Dermis microvascular lymphatic vessel endothelial cell (primary cell): ENCODE data around the gene FLYWCH1. TPM values are rescaled to one million over a fixed set of nuclear protein-coding genes. Genes with fewer than 3 reads are reported as not detected.
A peak's percentile ranks its signal among the peaks of the same experiment; 100 is the strongest.

Experiments
- DNase-seq, 2 donors: peaks; one replicate each; pipeline versions ENCODE4 v3.0.0 to v3.0.0-alpha.2; 2010; ENCODE audit warnings: low read depth in 2 of 2
- total RNA-seq: library from RNA; depleted of rRNA; stranded (reverse); fragments of >200 nt; gene quantifications from 2 replicates; pipeline ENCODE4 v1.2.1, GENCODE V29; 2014

FLYWCH1 gene
- total RNA-seq, 1 donor from 2014 or later: 19.0 TPM

DNA sequence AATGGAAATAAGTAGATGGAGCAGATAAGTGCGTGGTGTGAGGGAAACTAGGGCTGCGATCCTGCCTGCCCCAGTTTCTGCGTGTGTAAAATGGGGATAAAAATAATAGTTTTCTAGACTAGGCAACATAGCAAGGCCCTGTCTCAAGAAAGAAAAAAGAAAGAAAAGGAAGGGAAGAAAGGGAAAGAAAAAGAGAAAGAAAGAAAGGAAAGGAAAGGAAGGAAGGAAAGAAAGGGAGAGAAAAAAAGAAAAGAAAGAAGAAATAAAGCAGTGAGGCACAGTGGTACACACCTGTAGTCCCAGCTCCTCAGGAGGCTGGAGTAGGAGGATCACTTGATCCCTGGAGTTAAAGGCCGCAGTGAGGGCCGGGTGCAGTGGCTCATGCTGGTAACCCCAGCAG is 70.7 kb downstream of the FLYWCH1 start:
- no peak for DNase-seq

DNA sequence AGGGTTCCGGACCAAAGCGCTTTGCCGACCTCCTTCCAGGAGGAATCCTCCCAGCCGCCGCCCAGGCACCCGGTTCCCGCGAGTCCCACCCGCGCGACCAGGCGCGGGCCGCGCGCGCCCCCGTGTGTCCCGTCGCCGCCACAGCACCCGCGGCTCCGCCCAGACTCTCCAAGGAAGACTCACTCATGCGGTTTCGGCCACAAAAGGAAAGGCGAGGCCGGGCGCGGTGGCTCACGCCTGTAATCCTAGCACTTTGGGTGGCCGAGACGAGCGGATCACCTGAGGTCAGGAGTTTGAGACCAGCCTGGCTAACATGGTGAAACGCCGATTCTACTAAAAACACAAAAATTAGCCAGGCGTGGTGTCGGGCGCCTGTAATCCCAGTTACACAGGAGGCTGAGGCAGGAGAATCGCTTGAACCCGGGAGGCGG is 72.0 kb downstream of the FLYWCH1 start:
- peak; percentile 11 to 62 for DNase-seq

DNA sequence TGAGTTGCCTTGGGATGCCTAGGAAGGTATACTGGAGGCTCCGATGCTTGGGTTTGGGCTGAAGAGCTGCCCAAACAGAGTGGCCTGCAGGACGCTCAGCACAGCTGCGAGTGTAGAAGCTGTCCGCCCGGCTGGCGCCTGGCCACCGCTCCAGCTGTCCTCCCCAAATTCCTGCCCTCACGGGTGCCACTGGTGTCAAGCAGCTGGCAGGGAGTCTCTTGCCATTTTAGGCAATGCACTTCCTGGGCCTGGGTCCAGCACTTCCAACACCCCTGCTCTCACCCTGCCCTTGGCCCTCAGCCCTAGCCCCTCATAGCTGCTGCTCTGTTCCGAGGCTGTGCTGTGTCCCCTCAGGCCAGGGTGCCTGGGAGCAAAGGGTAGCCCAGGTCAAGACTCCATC is 73.7 kb downstream of the FLYWCH1 start:
- no peak for DNase-seq

DNA sequence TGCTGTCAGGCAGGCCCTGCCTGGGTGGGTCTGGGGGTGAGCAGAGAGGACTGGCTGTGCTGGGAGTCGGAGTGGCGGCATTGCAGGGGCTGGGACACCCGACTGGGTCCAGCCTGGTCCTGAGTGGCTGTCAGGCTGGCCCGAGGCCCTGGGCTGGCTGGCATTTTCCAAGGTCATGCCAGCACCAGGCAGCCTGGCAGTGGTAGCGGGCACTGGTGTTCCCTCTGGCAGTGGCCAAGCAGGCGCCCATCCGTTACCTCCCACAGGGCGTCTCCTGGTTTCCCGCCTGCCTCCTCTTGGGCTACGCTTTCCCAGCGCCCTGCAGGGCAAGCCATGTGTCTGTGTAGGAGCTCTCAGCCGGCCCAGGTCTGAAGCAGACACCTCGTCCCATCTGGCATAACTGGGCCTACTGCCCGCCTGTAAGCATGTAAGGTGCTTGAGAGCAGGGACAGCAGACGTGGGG is 74.2 kb downstream of the FLYWCH1 start:
- no peak for DNase-seq

DNA sequence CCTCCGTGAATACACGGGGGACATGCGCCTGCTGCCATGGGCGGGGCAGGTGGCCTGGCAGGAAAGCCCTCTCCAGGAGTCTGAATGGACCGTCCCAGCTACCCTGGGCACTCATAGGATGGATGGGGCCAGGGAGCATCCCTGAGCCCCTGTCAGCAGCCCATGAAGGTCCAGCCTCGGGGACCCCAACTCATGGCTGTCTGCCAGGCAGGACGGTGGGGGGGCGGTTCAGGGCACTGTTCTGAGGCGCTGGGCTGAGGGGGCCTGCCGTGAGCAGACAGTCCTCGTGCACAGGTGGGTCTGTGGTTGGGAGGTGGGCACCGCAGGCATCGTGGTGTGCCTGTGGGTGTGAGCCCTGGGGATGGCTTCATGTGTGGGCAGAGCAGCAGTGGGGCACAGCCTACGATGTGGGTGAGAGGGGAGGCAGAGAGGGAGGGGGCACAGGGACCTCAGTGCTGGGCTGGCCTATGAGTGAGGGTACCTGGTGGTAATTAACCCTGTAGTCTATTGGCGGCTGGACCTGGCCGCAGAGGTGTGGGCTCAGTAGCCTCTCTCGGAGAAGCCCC is 75.0 kb downstream of the FLYWCH1 start:
- DNase-seq: no peak

DNA sequence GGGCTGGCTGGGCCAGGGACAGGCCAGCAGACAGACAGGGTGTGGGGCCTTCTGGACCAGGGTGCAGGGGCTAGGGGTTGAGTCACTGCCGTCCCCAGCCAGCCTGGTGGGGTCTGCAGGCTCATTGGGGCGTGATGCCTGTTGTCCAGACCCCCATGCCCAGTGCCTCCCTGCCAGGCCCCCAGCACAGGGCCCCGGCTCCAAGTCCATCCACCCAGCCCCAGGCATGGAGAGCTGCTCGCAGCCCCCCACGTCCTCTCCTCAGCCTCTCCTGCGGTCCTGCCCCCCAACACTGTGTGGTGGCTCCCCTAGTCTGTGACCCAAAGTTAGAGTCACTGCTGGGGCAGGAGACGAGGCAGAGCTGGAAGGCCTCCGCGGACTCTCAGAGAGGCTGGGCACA is 75.6 kb downstream of the FLYWCH1 start:
- DNase-seq: no peak

DNA sequence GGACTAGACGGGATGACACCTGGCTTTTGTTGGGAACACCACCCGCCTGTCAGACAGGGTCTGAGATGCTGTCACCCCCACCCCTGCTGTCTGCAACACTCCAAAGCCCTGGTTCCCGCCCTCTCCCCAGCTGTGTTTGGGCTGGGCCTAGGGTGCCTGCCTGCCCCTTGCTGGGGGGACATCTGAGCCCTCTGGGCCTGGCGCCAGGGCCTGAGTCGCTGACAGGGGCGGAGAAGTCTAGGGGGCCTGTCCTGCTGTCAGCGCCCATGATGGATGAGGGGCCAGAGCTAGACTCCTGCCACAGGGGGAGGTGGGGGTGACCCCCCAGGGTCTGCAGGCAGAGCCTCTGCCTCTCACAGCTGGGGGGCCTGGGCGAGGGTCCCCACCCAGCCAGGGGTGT is 76.1 kb downstream of the FLYWCH1 start:
- DNase-seq: no peak

DNA sequence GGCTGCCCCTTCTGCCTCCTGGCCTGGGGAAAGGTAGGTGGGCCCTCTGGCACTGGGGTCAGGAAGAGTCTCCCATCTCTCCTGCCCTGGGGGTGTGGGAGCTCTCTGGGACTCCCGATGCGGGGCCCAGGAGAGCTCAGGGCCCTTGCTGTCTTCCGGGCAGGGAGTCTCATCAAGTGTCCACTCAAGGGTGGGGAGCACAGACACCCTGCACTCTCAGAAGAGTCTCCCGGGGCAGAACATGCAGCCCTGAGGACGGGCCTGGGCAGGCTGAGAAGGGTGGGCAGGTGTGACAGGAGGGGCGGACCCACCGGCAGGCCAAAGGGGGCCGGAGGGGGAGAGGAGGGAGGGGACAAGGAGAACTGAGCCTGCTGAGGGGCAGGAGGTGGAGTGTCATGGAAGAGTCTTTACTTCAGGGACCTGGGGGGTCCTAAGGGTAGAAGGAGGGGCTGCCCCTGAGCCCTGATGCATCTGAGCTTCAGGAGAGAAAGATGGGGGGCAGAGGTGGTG is 76.9 kb downstream of the FLYWCH1 start:
- no peak for DNase-seq

DNA sequence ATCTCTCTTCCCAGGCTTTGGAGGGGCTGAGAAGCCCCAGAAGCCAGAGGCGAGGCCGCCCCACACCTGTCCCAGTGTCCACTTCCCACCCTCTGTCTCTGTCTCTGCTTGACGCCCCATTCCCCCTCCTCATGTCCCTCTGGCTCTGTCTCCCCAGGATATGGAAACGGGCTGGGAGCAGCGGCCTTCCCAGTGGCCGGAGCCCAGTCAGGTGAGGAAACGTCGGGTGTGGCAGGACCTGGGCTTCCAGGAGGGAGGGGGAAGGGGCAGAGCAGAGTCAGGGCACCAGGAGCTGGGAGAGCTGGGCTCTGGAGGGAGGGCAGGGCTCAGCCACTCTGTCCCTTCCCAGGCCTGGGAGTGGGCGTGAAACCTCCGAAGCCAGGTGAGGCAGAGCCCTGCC is 79.2 kb downstream of the FLYWCH1 start:
- no peak for DNase-seq

DNA sequence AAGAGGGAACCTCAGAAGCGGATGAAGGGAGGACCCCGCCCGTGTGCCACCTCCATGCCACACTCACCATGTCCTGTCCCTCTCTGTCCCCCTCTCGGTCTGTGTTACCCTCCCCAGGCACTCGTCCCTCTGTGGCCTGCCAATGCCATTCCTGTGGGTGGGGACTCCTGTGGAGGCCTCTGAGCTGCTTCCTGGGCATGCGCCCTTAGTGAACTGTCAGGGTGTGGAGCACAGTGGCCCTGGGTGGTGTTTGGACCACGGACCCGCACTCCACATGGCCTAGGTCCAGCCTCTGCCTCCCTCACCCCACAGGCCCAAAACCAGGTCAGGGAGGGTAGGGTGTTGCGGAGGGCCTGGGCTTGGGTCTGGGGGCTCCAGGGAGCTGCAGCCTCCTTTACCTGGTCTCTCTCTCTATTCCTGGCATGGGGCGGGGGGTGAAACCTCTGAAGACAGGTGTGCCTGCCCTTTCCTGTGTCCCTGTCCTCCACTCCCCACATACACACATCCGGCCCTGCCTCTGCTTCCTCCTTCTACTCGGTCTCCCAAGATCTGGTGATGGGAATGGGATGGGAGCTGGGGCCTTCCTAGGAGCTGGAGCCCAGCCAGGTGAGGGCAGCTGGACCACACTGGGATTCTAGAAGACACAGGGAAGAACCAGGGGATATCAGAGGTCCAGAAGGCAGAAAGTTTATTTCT is 80.0 kb downstream of the FLYWCH1 start:
- DNase-seq: no peak

DNA sequence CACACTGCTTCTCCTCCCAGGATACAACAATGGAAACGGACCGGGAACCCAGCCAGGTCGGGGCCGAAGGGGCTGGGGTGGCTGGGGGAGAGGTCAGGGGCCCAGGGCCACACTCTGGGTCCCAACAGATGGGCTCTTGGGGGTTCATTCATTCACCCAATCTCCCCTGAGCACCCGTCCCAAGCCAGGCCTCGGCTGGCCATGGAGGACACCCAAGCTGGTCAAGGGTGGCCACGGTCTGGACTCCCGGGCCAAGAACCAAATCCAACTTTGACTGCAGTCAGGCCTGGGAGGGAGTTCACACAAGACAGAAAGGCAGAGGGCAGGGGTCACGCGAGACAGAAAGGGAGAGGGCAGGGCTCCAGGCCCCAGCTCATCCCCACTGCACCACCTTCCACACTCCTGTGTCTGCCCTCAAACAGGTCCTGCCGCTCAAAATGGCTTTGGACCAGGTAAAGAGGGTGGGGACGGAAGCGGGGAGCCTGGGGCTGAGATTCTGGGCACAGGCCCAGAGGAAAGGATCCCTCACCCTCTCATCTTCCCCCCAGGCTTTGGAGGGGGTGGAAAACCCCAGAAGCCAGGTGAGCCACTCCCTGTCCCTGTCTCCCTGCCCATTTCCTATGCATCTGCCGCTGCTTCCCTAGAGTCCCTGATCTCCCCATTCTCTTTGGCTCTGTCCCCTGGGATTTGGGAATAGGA is 80.8 kb downstream of the FLYWCH1 start:
- no peak for DNase-seq

DNA sequence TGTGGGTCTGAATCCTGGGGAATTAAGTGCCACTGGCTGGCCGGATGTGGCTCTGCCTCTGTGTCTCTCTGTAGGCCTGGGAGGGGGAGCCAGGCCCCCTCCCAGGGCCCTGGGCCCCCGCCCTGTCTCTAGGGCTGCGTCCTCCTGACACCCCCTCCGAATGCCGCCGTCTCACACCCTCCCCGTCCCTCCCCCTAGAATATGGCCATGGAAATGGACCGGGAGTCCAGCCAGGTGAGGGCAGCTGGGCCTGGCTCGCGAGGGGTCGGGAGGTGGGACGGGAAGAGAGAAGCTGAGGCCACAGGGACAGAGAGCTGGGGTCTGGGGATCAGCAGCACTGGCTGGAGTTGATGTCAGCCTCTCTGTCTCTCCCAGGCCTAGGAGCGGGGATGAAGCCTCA is 84.6 kb downstream of the FLYWCH1 start:
- DNase-seq: no peak

DNA sequence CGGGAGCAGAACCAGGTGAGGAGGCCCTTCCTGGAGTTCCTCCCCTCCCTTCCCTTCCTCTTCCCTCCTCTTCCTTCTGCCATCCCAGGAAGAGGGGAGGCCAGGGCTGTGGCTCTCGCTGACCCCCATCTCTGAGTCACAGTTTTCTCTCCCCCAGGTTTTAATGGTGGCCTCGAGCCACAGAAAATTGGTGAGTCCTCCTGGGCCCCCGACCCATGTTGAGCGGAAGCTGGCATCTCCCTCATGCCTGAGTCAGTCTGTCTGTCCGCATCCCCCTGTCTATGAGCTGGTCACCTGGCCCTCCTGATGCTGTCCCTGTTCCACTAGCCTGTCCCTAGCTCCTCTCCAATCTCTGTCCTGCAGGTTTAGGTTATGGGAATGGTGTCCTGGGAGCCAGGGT is 88.2 kb downstream of the FLYWCH1 start:
- no peak for DNase-seq

DNA sequence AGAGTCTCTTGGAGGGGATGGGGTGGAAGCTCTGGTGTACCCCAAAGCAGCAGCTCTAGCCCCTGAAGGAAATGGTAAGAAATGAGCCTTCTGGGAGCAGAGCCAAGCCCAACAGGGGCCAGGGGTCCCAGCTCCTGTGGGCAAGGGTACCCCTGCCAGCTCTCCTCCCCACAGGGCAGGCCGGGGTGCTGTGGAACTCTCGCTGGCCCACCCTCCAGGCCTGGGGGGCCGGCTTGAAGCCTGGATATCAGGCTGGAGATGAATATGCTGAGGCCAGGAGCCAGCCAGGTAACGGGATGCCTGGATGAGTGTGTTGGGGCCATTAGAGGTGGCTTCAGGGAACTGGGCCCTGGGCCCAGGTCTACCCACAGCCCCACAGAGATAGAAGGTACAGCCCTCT is 88.8 kb downstream of the FLYWCH1 start:
- DNase-seq: no peak

Other genes starting within 250 kb of the FLYWCH1 start
- gene KCTD5, start 229.4 kb upstream of the FLYWCH1 start, total RNA-seq: 14.4 and 19.3 TPM in 2 replicates
- 0.13 and 0.25 TPM in 2 replicates for gene PRSS27, start 191.7 kb upstream of the FLYWCH1 start, total RNA-seq
- gene SRRM2, start 159.3 kb upstream of the FLYWCH1 start, total RNA-seq: 23.0 and 48.4 TPM in 2 replicates
- 224 and 321 TPM in 2 replicates for gene ELOB, start 134.7 kb upstream of the FLYWCH1 start, total RNA-seq
- gene PRSS33, start 124.4 kb upstream of the FLYWCH1 start, total RNA-seq: not detected in 2 replicates
- gene PRSS41, start 113.5 kb upstream of the FLYWCH1 start, total RNA-seq: not detected in 2 replicates
- gene PRSS21, start 94.7 kb upstream of the FLYWCH1 start, total RNA-seq: 0.89 and 1.8 TPM in 2 replicates
- 0.13 TPM in 1 of 2 replicates, not detected in the other for gene ZG16B, start 81.6 kb upstream of the FLYWCH1 start, total RNA-seq
- not detected in 2 replicates for gene PRSS22, start 53.8 kb upstream of the FLYWCH1 start, total RNA-seq
- 31.5 and 33.1 TPM in 2 replicates for gene FLYWCH2, start 28.7 kb upstream of the FLYWCH1 start, total RNA-seq
- not detected in 2 replicates for gene KREMEN2, start 52.3 kb downstream of the FLYWCH1 start, total RNA-seq
- 4.8 and 7.4 TPM in 2 replicates for gene PAQR4, start 57.4 kb downstream of the FLYWCH1 start, total RNA-seq
- 2.5 and 3.6 TPM in 2 replicates for gene PKMYT1, start 68.5 kb downstream of the FLYWCH1 start, total RNA-seq
- not detected in 2 replicates for gene CLDN9, start 101.0 kb downstream of the FLYWCH1 start, total RNA-seq
- not detected in 2 replicates for gene CLDN6, start 106.3 kb downstream of the FLYWCH1 start, total RNA-seq
- 39.8 and 50.3 TPM in 2 replicates for gene TNFRSF12A, start 108.4 kb downstream of the FLYWCH1 start, total RNA-seq
- 3.1 and 4.4 TPM in 2 replicates for gene HCFC1R1, start 112.0 kb downstream of the FLYWCH1 start, total RNA-seq
- gene THOC6, start 112.1 kb downstream of the FLYWCH1 start, total RNA-seq: 22.2 and 24.3 TPM in 2 replicates
- not detected in 2 replicates for gene BICDL2, start 125.0 kb downstream of the FLYWCH1 start, total RNA-seq
- under 0.01 and 0.13 TPM in 2 replicates for gene MMP25, start 134.6 kb downstream of the FLYWCH1 start, total RNA-seq
- 52.0 and 53.5 TPM in 2 replicates for gene IL32, start 153.7 kb downstream of the FLYWCH1 start, total RNA-seq
- not detected in 2 replicates for gene ZSCAN10, start 187.4 kb downstream of the FLYWCH1 start, total RNA-seq
- gene ZNF205, start 200.7 kb downstream of the FLYWCH1 start, total RNA-seq: 14.9 and 17.2 TPM in 2 replicates
- 2.8 and 5.4 TPM in 2 replicates for gene ZNF213, start 223.1 kb downstream of the FLYWCH1 start, total RNA-seq